Measurements from ENCODE around the gene SLCO4A1.

Gene SLCO4A1, protein sequence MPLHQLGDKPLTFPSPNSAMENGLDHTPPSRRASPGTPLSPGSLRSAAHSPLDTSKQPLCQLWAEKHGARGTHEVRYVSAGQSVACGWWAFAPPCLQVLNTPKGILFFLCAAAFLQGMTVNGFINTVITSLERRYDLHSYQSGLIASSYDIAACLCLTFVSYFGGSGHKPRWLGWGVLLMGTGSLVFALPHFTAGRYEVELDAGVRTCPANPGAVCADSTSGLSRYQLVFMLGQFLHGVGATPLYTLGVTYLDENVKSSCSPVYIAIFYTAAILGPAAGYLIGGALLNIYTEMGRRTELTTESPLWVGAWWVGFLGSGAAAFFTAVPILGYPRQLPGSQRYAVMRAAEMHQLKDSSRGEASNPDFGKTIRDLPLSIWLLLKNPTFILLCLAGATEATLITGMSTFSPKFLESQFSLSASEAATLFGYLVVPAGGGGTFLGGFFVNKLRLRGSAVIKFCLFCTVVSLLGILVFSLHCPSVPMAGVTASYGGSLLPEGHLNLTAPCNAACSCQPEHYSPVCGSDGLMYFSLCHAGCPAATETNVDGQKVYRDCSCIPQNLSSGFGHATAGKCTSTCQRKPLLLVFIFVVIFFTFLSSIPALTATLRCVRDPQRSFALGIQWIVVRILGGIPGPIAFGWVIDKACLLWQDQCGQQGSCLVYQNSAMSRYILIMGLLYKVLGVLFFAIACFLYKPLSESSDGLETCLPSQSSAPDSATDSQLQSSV

DNA sequence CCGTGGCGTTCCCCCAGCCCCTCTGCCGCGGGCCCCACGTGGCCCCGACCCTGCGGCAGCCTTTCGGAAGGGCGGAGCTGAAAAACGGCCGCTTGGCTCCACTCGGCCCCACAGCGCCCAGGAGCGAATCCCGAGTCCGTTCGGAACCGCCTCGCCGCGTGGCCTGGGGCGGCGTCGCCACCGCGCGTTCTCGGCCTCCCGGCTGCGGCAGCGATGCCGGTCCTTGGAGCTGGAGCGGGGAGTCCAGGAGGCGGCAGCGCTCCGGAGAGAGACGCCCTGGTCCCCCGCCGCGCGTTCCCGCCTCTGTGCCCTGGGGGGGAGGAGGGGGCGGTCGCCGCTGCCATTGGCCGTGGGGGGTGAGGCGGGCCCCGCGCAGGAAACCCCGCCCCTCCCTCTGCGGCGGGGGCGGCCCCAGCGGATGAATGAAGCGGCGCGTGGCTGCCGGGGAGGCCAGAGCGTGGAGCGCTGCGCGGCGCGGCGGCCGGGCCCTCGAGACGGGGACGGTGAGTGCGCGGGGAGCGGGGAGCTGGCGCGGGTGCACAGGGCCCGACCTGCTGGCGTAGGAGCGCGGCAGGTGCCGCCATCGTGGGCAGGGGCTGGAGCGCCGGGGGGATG is at the start of gene SLCO4A1:
Gene SLCO4A1 (plus strand): TSS at position 453 of the 615 bp plus-strand sequence. CDS start 13,952 bp downstream, outside the sequence.
- TF ChIP-seq, protein P1, sequence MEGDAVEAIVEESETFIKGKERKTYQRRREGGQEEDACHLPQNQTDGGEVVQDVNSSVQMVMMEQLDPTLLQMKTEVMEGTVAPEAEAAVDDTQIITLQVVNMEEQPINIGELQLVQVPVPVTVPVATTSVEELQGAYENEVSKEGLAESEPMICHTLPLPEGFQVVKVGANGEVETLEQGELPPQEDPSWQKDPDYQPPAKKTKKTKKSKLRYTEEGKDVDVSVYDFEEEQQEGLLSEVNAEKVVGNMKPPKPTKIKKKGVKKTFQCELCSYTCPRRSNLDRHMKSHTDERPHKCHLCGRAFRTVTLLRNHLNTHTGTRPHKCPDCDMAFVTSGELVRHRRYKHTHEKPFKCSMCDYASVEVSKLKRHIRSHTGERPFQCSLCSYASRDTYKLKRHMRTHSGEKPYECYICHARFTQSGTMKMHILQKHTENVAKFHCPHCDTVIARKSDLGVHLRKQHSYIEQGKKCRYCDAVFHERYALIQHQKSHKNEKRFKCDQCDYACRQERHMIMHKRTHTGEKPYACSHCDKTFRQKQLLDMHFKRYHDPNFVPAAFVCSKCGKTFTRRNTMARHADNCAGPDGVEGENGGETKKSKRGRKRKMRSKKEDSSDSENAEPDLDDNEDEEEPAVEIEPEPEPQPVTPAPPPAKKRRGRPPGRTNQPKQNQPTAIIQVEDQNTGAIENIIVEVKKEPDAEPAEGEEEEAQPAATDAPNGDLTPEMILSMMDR (conservative IDR thresholded peaks at IDR 0.05; ENCODE audit: low read depth, low read length): no peak
- no peak for DNase-seq (ENCODE audit: low read depth)
- H3K4me3 ChIP-seq (ENCODE audit: low read length): peak within 1 kb of the TSS; percentile 54

DNA sequence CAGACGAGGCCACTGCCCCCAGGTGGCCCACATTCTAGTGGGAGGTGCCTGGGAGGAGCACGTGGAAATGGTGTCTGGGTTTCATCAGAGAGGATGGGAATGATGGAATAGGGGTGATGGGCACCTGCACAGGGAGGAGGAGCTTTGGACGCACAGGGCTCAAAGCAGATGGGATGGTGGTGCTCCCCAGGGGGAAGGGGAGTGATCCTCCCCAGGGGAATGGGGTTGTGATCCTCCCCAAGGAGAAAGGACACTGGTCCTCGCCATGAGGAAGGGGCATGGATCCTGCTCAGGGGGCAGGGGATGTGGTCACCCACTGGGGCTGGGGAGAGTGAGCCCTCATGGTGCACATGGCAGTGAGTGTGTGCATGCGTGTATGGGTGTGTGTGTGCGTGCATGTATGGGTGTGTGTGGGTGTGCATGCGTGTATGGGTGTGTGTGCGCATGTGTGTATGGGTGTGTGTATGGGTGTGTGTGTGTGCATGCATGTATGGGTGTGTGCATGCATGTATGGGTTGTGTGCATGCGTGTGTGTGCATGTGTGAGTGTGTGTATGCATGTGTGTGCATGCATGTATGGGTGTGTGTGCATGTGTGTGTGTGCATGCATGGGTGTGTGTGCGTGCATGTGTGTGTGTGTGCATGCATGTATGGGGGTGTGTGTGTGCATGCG is 49.7 kb upstream of the SLCO4A1 start:
- TF ChIP-seq, protein P1 (conservative IDR thresholded peaks at IDR 0.05; ENCODE audit: low read depth, low read length): no peak

DNA sequence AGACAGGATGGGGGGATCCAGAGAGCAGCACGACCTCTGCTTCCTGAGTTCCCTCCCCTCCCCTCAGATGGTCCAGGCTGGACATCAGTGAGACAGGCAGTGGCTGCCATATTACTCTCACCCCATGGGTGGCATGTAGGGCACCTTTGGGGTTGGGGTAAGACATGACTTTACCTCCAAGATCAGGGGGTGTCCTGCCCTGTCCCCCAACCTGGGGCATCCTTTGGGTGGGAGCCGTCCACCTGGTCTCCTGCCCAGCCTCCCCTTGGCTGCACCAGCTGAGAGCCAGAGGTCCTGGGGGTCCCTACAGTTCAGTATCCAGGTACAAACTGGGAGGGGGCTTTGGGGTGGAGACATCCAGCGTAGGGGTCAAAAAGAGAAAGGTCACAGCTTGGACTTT is 48.7 kb upstream of the SLCO4A1 start:
- TF ChIP-seq, protein P1 (conservative IDR thresholded peaks at IDR 0.05; ENCODE audit: low read depth, low read length): no peak
- DNase-seq (ENCODE audit: low read depth): no peak

More for the DNA sequence above, 49.7 kb upstream of the SLCO4A1 start:
- DNase-seq (ENCODE audit: low read depth): no peak
- no peak overlapping the region for H3K4me3 ChIP-seq (ENCODE audit: low read length)

DNA sequence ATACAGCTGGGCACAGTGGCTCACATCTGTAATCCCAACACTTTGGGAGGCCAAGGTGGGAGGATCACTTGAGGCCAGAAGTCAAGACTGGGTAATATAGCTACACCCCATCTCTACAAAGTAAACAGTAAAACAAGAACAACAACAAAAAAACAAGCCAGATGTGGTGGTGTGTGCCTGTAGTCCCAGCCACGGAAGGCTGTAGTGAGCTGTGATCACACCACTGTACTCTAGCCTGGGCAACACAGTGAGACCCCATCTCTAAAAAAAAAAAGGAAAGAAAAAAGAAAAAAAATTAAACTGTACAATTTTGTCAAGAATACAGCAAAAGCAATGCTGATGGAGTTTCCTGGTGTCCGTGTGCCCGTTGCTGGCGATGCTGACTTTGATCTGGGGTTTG is 47.2 kb upstream of the SLCO4A1 start:
- TF ChIP-seq, protein P1 (conservative IDR thresholded peaks at IDR 0.05; ENCODE audit: low read depth, low read length): no peak
- DNase-seq (ENCODE audit: low read depth): no peak
- H3K4me3 ChIP-seq (ENCODE audit: low read length): no peak overlapping the region

More for the DNA sequence above, 48.7 kb upstream of the SLCO4A1 start:
- no peak overlapping the region for H3K4me3 ChIP-seq (ENCODE audit: low read length)

DNA sequence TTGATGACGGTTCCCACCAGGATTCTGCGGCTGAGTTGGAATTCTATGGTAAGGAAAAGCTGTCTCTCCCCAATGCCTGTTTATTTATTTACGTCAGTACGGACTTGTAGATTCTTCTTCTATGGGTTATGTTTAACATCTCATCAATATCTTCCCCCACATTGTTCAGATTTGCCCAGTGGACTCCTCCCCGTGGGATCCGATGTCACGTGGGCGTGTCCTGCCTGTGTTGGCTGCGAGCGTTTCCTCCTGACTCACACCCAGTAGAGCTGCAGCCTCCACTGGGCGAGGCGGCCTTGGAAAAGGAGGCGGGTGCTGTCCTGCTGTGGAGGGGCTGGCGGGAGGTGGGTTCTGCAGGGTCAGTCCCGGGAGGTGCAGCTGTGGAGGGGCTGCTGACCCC is 46.8 kb upstream of the SLCO4A1 start:
- TF ChIP-seq, protein P1 (conservative IDR thresholded peaks at IDR 0.05; ENCODE audit: low read depth, low read length): no peak
- DNase-seq (ENCODE audit: low read depth): no peak
- no peak overlapping the region for H3K4me3 ChIP-seq (ENCODE audit: low read length)

DNA sequence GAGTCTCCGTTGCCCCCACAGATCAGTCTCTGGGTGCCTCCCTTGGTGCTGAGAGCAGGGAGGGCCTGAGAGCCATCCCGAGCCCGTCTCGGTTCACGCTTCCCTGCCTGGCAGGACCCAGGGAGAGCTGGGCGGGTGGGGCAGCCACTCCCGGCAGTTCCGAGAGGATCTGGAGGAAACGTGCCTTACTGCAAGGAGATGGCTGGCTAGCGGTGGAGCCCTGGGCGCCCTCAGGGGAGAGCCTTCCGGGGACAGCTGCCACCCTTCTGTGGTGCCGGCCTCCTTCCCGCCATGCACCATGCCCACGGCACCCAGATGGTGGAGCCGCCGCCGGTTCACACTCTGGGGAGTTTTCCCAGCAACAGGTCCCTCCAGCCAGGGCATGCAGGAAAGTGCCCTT is 45.8 kb upstream of the SLCO4A1 start:
- DNase-seq (ENCODE audit: low read depth): no peak
- no peak overlapping the region for H3K4me3 ChIP-seq (ENCODE audit: low read length)
- TF ChIP-seq, protein P1 (conservative IDR thresholded peaks at IDR 0.05; ENCODE audit: low read depth, low read length): no peak
